ENCODE data around the gene IDH3B.
A peak's percentile ranks its signal among the peaks of the same experiment; 100 is the strongest.
"Not testable (repeated sequence)": the region's sequence is repeated elsewhere in the genome, so short reads cannot be mapped to it uniquely, and the experiment has no call there.

IDH3B gene

DNA sequence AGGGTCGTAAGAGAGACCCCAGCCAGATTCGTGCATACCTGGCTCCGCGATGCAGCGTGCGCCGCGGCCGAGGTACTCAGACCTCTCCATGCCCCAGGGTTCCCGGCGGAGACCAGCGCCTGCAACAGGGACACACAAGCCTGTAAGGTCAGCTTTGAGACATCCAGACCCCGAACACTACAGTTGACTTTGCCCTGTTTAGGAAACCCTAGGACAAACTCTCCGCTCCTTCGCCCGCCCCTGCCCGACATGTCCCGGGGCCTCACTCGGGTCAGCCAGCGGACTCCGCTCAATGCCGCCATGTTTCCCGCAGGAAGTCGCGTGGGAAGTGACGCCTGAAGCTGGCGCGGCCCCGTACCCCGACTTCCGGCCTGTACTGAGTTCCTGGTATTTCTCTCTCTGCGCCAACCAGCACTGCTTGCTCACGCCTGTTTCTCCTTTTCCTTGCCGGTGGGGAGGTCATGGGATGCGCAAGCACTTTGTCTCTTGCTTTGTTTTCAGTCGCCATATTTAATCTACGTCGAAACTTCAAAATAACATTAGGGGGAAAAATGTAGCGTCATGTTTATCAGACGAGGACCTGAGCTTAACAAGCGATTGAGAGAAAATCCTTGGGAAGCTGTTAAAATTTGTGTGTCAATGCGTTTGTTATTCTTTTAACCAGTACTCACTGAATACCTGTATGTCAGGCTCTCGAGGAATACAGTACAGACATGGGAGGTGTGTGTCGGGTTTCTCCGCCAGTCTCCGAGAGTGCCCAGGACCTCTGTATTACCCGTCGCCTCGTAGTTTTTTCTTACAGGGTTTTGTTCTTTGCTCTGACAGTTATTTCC lies at the start of gene IDH3B:
IDH3B (minus strand) TSS at position 330 of the 833 bp plus-strand sequence; CDS start at position 302, 28 bp downstream.
- peak; percentile 89 for DNase-seq

DNA sequence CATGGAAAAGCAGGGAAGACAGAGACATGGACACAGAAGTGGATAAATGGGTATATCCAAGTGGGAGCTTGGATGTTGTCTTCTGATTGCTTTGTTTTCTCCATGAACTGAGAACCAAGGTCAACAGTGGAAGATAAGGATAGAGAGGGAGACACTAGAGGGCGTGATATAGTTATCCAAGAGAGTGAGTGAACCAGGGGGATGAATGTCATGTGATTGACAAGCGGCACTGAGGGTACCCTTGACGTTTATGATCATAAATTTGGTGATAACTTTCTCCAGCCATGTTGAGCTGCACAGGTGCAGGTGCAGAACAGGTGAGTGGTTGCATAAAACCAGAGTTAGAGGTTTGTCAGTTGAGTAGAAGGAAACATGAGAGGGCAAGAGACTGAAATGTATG lies 49.3 kb upstream of the IDH3B start:
- DNase-seq: peak; percentile 13

GRCh38 chr20:2709205-2709981 lies 45.4 kb upstream of the IDH3B start:
- DNase-seq: no peak

DNA sequence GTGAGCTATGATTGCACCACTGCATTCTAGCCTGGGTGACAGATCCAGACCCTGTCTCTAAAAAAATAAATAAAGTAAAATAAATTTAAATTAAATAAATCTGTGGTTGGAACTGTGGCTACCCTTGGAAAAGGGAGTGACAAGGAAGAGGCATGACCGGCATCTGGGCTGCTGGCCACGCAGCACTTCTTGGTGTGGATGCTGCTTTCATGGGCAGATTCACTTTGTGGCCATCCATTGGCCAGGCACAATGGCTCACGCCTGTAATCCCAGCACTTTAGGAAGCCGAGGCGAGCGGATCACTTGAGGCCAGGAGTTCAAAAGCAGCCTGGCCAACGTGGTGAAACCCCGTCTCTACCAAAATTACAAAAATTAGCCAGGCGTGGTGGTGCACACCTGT lies 44.6 kb upstream of the IDH3B start:
- no peak for DNase-seq

- DNase-seq: no peak
These were observed 44.0 kb upstream of the IDH3B start for GRCh38 chr20:2708073-2708415.

DNA sequence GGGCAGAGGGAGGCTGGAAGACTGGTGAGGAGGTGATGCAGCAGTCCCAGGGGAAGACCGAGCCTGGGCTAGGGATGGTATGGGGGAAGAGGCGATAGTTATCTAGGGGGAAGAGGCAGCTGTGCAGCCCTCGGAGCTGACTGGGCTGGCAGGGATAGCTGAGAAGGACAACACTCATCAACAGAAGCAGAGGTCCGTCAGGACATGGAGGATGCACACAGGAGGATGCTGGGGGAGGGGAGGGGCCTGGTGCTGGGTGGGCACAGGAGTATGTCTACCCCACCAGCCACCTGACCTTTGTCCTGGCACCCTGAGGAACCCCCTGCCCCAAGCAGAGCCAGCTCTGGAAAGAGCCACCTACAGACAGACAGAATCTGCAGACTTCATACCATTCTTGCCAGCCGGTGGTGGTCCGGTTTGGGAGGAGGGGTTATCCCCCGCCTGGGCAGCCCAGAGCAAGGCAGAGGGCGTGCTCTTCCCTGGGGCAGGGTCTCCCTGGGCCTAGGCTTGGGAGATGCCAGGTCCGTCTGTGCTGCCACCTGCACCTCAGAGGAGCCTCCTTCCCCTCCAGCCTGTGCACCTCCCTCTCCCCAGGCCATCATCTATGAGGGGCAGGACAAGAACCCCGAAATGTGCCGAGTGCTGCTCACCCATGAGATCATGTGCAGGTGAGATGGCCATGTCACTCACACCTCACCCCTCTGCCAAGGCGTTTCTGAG lies 43.5 kb upstream of the IDH3B start:
- no peak for DNase-seq

DNA sequence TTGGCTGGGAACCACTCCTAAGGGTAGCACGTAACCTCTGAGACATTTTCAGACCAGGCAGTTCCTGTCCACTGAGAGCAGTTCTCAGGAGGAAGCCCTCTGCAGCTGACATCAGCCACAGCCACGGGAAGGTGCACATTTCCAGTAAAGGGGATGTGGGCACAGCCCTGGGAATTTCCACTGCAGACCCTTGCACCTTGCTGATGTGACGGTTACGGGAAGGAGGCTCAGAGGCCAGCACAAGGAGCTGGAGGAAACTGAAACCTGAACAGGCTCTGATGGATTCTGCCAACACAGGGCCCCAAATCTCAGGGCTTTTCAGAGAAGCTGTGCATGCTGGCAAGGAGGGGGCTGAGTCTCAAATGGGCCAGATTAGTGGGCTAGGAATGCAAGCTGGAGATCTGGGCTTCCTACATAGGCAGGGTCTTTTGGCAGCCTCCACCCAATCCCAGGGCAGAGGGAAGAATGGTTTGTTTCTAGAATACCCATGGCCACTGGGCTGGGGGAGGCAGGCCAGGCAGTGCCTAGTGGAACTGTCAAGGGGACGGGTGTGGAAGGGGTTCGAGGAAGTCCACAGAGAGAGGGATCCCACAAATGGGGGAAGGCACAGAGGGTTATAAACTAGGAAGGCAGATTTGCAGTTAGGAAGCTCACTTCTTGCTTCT lies 42.8 kb upstream of the IDH3B start:
- no peak for DNase-seq

- DNase-seq: no peak
These were observed 42.1 kb upstream of the IDH3B start for GRCh38 chr20:2705931-2706645.

DNA sequence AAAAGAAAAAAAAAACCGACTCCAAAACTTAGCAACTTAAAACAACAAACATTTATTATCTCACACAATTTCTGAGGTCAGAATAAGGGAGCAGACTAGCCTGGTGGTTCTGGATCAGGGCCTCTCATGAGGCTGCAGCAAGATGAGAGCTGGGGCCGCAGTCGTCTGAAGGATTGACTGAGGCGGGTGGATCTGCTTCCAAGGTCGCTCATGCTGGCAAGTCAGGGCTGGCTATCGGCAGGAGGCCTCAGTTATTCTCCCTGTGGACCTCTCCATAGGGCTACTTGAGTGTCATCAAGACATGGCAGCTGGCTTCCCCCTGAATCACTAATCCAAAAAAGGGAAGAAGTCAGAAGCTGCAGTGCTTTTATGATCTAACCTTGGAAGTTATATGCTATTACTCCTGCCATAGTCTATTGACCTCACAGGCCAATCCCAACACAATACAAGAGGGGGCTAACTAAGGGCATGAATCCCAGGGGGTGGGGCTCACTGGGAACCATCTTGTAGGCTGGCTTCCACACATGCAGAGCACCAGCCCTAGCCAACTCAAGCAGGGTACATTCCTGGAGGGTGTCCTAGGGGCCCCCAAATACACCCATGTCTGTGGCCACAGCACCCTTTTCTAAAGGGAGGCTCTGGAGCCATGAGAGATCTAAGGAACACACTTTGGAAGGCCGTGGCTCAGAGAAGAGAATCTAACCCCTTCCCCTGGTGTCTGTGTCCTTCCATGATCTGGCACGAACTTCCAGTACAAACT lies 39.9 kb upstream of the IDH3B start:
- no peak for DNase-seq

GRCh38 chr20:2701671-2702081 lies 37.7 kb upstream of the IDH3B start:
- DNase-seq: no peak

GRCh38 chr20:2700913-2701620 lies 37.1 kb upstream of the IDH3B start:
- no peak for DNase-seq

GRCh38 chr20:2699775-2700413 lies 35.9 kb upstream of the IDH3B start:
- no peak for DNase-seq

DNA sequence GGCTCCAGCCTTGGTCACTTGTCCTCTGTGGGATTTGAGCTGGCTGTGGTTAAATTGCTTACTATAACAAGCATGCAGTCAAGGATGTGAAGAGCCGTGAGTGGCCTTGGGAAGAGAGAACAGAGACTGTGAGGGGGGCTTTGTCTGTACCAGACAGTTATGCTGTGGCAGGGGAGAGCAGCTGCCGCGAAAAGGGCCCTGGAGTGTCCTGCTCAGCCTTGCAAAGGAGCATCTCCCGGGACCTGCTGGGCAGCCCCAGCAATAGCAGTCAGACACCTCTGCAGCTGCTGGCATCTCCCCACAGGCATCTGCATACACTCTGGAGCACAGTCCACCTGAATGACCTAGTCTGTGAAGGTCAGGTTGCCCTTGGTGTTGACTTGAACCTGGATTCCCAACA lies 34.9 kb upstream of the IDH3B start:
- no peak for DNase-seq

- no peak for DNase-seq
These were observed 34.3 kb upstream of the IDH3B start for GRCh38 chr20:2698186-2698817.

DNA sequence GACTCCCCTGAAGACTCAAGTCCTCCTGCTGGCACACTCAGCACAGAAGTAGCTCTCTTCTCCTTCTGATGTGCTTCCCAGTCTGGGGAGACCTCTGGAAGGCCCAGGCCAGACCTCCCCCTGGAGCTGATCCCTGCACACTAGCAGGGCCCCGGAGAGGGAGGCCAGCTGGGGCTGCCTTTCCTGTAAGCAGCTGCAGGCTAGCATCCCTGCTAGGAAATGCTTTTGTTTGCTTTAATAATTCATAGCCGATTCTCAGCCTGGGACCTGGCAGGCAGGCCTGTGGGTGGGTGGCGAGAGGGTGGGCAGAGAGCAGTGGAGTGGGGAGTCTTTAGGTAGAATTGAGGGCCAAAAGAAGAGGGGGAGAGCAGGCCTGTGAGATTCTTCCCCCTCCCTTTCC lies 33.8 kb upstream of the IDH3B start:
- no peak for DNase-seq

DNA sequence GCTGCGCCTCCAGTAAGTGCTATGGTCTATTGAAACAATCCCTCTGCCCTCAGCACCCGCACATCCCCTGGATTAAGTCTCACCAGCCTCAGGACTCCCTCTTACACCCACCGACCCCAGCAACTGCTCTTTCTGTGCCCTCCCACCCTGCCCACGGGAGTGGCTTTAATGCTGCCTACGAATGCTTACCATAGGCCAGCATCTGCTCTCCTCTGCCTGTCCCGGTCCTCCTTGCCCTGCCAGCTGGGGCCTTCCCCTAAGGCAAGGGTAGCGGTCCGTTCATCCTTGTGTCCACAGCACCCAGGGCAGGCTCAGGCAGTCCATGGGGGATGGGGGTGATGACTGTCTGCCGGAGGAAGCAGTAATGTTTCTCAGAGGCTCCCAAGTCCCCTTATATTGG lies 32.6 kb upstream of the IDH3B start:
- DNase-seq: no peak

- not testable (repeated sequence) for DNase-seq
These were observed 32.0 kb upstream of the IDH3B start for GRCh38 chr20:2695984-2696525.

- DNase-seq: no peak
These were observed 31.4 kb upstream of the IDH3B start for GRCh38 chr20:2695206-2695983.

DNA sequence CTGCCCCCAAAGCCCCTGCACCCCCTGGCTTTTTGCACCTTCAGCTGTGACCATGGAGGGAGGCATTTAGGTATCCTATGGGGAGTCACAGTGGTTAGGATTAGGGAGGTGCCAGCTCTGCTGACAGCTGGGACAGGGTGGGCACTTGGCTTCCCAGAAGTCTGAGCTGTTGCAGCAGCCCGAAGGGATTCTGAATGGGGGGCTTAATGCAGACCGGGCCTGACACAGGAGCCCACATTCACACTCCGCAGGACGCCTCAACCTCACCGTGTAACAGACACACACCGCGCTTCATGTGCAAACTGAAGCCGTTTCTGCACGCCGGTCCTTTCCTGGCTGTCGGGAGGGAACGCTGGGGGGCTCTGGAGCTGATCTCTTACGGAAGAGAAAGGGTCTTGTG lies 30.5 kb upstream of the IDH3B start:
- no peak for DNase-seq
